Body of pancreas (tissue), 4 donors: ENCODE measurements around the gene SEMA4F.

Source experiments
- CTCF ChIP-seq, 7 experiments: fragments of 450-650 bp in 4 of 7; fragments of 200-600 bp in 3 of 7; sonication (generic) in 3 of 7; IDR thresholded peaks; one replicate each; pipeline ENCODE4 v1.5.1; 2016 to 2019; ENCODE audit warnings: antibody characterized with exemption in 7 of 7
- POLR2A ChIP-seq, 3 donors: fragments of 450-650 bp; IDR thresholded peaks; one replicate each; pipeline ENCODE4 v1.6.1; 2016; ENCODE audit warnings: antibody characterized with exemption in 3 of 3, mild to moderate bottlenecking in 2 of 3

GRCh38 chr2:74675090-74675489 is 21.0 kb downstream of the SEMA4F start:
- TF ChIP-seq CTCF (IDR thresholded peaks at IDR 0.05) (no peak), POLR2A (IDR thresholded peaks at IDR 0.05) (no peak)
